Measurements from ENCODE around the gene VWF.

Gene VWF

GRCh38 chr12:5982106-5982505, 142.4 kb downstream of the VWF start:
- H2AFZ ChIP-seq (ENCODE audit: low read depth, low read length): no peak overlapping the region
- no peak overlapping the region for H3K4me3 ChIP-seq (ENCODE audit: low read length)
- no peak overlapping the region for H3K4me2 ChIP-seq (ENCODE audit: low read length)
- no peaks in the 10 kb centered on the region for H3K4me1 ChIP-seq (ENCODE audit: low read length)
- no peaks in the 10 kb centered on the region for H3K79me2 ChIP-seq (ENCODE audit: low read length)
- no peaks in the 10 kb centered on the region for H4K20me1 ChIP-seq (ENCODE audit: insufficient read depth, low read length)
- no peaks in the 10 kb centered on the region for H3K9me3 ChIP-seq (ENCODE audit: insufficient read depth, low read length)
- H3K27me3 ChIP-seq (ENCODE audit: low read depth, low read length): peaks cover 15% of the 10 kb centered on the region
- no peak overlapping the region for H3K27ac ChIP-seq (ENCODE audit: low read length)
- no peak for TF ChIP-seq EZH2phosphoT487 (IDR thresholded peaks at IDR 0.05; ENCODE audit: low read depth)
- TF ChIP-seq, protein P1, sequence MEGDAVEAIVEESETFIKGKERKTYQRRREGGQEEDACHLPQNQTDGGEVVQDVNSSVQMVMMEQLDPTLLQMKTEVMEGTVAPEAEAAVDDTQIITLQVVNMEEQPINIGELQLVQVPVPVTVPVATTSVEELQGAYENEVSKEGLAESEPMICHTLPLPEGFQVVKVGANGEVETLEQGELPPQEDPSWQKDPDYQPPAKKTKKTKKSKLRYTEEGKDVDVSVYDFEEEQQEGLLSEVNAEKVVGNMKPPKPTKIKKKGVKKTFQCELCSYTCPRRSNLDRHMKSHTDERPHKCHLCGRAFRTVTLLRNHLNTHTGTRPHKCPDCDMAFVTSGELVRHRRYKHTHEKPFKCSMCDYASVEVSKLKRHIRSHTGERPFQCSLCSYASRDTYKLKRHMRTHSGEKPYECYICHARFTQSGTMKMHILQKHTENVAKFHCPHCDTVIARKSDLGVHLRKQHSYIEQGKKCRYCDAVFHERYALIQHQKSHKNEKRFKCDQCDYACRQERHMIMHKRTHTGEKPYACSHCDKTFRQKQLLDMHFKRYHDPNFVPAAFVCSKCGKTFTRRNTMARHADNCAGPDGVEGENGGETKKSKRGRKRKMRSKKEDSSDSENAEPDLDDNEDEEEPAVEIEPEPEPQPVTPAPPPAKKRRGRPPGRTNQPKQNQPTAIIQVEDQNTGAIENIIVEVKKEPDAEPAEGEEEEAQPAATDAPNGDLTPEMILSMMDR (IDR thresholded peaks at IDR 0.05; ENCODE audit: low read depth, low read length): no peak
- no peaks in the 10 kb centered on the region for H3K36me3 ChIP-seq (replicated peaks; ENCODE audit: low read depth, low read length)
- no peak overlapping the region for H3K9ac ChIP-seq (ENCODE audit: low read length)

DNA sequence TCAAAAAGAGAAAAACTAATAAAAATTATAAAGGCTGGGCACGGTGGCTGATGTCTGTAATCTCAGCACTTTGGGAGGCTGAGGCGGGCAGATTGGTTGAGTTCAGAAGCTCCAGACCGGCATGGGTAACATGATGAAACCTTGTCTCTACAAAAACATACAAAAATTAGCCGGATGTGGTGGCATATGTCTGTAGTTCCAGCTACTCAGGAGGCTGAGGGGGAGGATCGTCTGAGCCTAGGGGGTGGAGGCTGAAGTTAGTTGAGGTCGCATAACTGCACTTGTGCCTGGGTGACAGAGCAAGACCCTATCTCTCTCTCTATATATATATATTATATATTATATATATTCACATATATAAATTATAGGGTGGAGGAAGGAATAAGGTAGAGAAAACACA, 146.9 kb downstream of the VWF start:
- Histone ChIP-seq H3K27me3 (ENCODE audit: low read depth, low read length) (peaks cover 36% of the 10 kb centered on the region), H2AFZ (ENCODE audit: low read depth, low read length) (no peak overlapping the region), H3K36me3 (replicated peaks; ENCODE audit: low read depth, low read length) (no peaks in the 10 kb centered on the region)

DNA sequence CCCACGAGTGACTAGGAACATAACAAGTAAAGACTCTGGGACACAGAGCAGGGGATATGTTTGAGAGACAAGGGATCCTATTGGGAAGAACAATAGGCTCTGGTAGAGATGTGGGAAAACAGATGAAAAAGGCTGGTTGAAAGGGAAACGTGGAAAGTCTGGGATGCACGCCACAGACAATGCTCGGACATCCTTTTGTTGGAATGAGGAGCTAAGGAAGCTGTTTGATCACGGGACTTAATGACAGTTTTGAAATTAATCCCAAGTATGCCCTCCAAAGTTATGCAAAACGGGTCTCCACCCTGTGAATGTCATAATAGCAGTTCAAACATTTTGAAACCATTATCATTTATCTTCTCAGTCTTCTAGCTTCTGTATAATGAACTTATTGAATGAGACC, 147.8 kb downstream of the VWF start:
- TF ChIP-seq, protein P1 (IDR thresholded peaks at IDR 0.05; ENCODE audit: low read depth, low read length): no peak
- TF ChIP-seq EZH2phosphoT487 (IDR thresholded peaks at IDR 0.05; ENCODE audit: low read depth): no peak
- H3K27ac ChIP-seq (ENCODE audit: low read length): no peak overlapping the region
- H3K9ac ChIP-seq (ENCODE audit: low read length): no peak overlapping the region
- no peaks in the 10 kb centered on the region for H3K4me1 ChIP-seq (ENCODE audit: low read length)
- H3K9me3 ChIP-seq (ENCODE audit: insufficient read depth, low read length): no peaks in the 10 kb centered on the region
- no peaks in the 10 kb centered on the region for H3K79me2 ChIP-seq (ENCODE audit: low read length)
- no peak overlapping the region for H3K4me2 ChIP-seq (ENCODE audit: low read length)
- peaks cover 43% of the 10 kb centered on the region for H3K27me3 ChIP-seq (ENCODE audit: low read depth, low read length)
- H3K36me3 ChIP-seq (replicated peaks; ENCODE audit: low read depth, low read length): no peaks in the 10 kb centered on the region
- H3K4me3 ChIP-seq (ENCODE audit: low read length): no peak overlapping the region
- H2AFZ ChIP-seq (ENCODE audit: low read depth, low read length): no peak overlapping the region
- no peaks in the 10 kb centered on the region for H4K20me1 ChIP-seq (ENCODE audit: insufficient read depth, low read length)

More for the DNA sequence above, 146.9 kb downstream of the VWF start:
- Histone ChIP-seq H3K27ac (ENCODE audit: low read length) (no peak overlapping the region), H3K9me3 (ENCODE audit: insufficient read depth, low read length) (no peaks in the 10 kb centered on the region), H3K4me1 (ENCODE audit: low read length) (no peaks in the 10 kb centered on the region), H3K9ac (ENCODE audit: low read length) (no peak overlapping the region), H4K20me1 (ENCODE audit: insufficient read depth, low read length) (no peaks in the 10 kb centered on the region), H3K4me2 (ENCODE audit: low read length) (no peak overlapping the region), H3K4me3 (ENCODE audit: low read length) (no peak overlapping the region), H3K79me2 (ENCODE audit: low read length) (no peaks in the 10 kb centered on the region)
- TF ChIP-seq, protein P1 (IDR thresholded peaks at IDR 0.05; ENCODE audit: low read depth, low read length): no peak
- no peak for TF ChIP-seq EZH2phosphoT487 (IDR thresholded peaks at IDR 0.05; ENCODE audit: low read depth)

- Histone ChIP-seq H3K36me3 (replicated peaks; ENCODE audit: low read depth, low read length) (no peaks in the 10 kb centered on the region), H3K4me3 (ENCODE audit: low read length) (no peak overlapping the region), H3K4me2 (ENCODE audit: low read length) (no peak overlapping the region), H3K79me2 (ENCODE audit: low read length) (no peaks in the 10 kb centered on the region), H2AFZ (ENCODE audit: low read depth, low read length) (no peak overlapping the region), H3K4me1 (ENCODE audit: low read length) (no peaks in the 10 kb centered on the region), H3K27me3 (ENCODE audit: low read depth, low read length) (peaks cover 42% of the 10 kb centered on the region), H3K27ac (ENCODE audit: low read length) (no peak overlapping the region), H3K9me3 (ENCODE audit: insufficient read depth, low read length) (no peaks in the 10 kb centered on the region), H3K9ac (ENCODE audit: low read length) (no peak overlapping the region), H4K20me1 (ENCODE audit: insufficient read depth, low read length) (no peaks in the 10 kb centered on the region)
- TF ChIP-seq, protein P1 (IDR thresholded peaks at IDR 0.05; ENCODE audit: low read depth, low read length): no peak
- TF ChIP-seq EZH2phosphoT487 (IDR thresholded peaks at IDR 0.05; ENCODE audit: low read depth): no peak
Measured at GRCh38 chr12:5976196-5976595, 148.3 kb downstream of the VWF start.
